Endothelial cell of umbilical vein (primary cell): Measurements from ENCODE around the gene XPOT. TPM values are rescaled to one million over a fixed set of nuclear protein-coding genes. Genes with fewer than 3 reads are reported as not detected.

Experiments
- BruUV-seq: library from RNA; stranded (reverse); fragments of 400-500 nt; replicated peaks from 2 replicates; lab custom pipeline; 2021; lab: Mats Ljungman, UMichigan
- CTCF ChIA-PET: fragments of 300-600, 350-600 bp; sonication (Branson Sonifier 250); formaldehyde crosslinking; loops from one replicate; lab custom pipeline; 2021; ENCODE audit warnings: antibody characterized with exemption, inconsistent platforms; lab: Charles Lee
- POLR2A ChIA-PET: fragments of 300-600, 350-600 bp; sonication (Branson Sonifier 250); formaldehyde crosslinking; loops from one replicate; lab custom pipeline; 2021; ENCODE audit warnings: antibody characterized with exemption, inconsistent platforms; lab: Charles Lee
- DNase-seq: peaks from one replicate; pipeline ENCODE4 v3.0.0-alpha.2; 2011; ENCODE audit warnings: low read depth, low spot score
- FAIRE-seq: peaks from 2 replicates; lab custom pipeline; 2011; peaks lifted over from hg19 to GRCh38; lab: Jason Lieb, UNC
- H2AFZ ChIP-seq: 2 replicates; pipeline ENCODE4 v1.6.0; 2012; ENCODE audit warnings: low read depth, low read length, control low read depth, inconsistent platforms
- H3K27ac ChIP-seq: 2 replicates; pipeline ENCODE4 v1.5.1; 2011; ENCODE audit warnings: low read depth, mild to moderate bottlenecking, control low read depth, low read length, moderate library complexity; ENCODE audit not compliant: insufficient read depth
- H3K27me3 ChIP-seq, 2 experiments: 2 replicates each; pipeline versions ENCODE4 v1.6.0 to v1.6.1; 2011; ENCODE audit warnings: low read length in 2 of 2, mixed read lengths in 1 of 2; ENCODE audit not compliant: control insufficient read depth in 2 of 2, insufficient read depth in 2 of 2
- H3K36me3 ChIP-seq, 2 experiments: 2 replicates in 1 of 2; 3 replicates in 1 of 2; pipeline ENCODE4 v1.5.1; 2011; ENCODE audit warnings: low read length in 2 of 2, mild to moderate bottlenecking in 1 of 2, moderate library complexity in 1 of 2; ENCODE audit not compliant: control insufficient read depth in 2 of 2, insufficient read depth in 2 of 2; ENCODE audit errors: extremely low read depth in 1 of 2
- H3K4me1 ChIP-seq: 3 replicates; pipeline ENCODE4 v1.5.1; 2011; ENCODE audit warnings: mild to moderate bottlenecking, low read length; ENCODE audit not compliant: control insufficient read depth, insufficient read depth; ENCODE audit errors: extremely low read depth
- H3K4me2 ChIP-seq: 2 replicates; pipeline ENCODE4 v1.6.1; 2011; ENCODE audit warnings: low read length, control low read depth, mixed read lengths; ENCODE audit not compliant: insufficient read depth
- H3K4me3 ChIP-seq, 3 experiments: fragments of 200-600 bp in 1 of 3; sonication (generic), shearing (Covaris generic) in 1 of 3; replicated peaks in 1 of 3; 2 replicates each; pipeline ENCODE4 v1.5.1; 2011 to 2016; ENCODE audit warnings: control low read depth in 3 of 3, low read length in 3 of 3, mild to moderate bottlenecking in 2 of 3, inconsistent platforms in 1 of 3, low read depth in 1 of 3, moderate library complexity in 1 of 3; ENCODE audit not compliant: insufficient read depth in 1 of 3
- H3K79me2 ChIP-seq: 2 replicates; pipeline ENCODE4 v1.6.0; 2012; ENCODE audit warnings: low read length, inconsistent platforms; ENCODE audit not compliant: control insufficient read depth, insufficient read depth
- H3K9ac ChIP-seq: replicated peaks from 2 replicates; pipeline ENCODE3; 2011; ENCODE audit warnings: low read length, control low read depth; ENCODE audit not compliant: insufficient read depth; ENCODE audit errors: extremely low read depth
- H3K9me1 ChIP-seq: replicated peaks from 3 replicates; pipeline ENCODE4 v1.6.0; 2011; ENCODE audit warnings: mild to moderate bottlenecking, low read length; ENCODE audit not compliant: control insufficient read depth, insufficient read depth; ENCODE audit errors: extremely low read depth
- H3K9me3 ChIP-seq: replicated peaks from 2 replicates; pipeline ENCODE4 v1.5.1; 2012; ENCODE audit warnings: low read length, inconsistent platforms; ENCODE audit not compliant: control insufficient read depth, insufficient read depth
- H4K20me1 ChIP-seq: replicated peaks from 2 replicates; pipeline ENCODE3; 2011; ENCODE audit warnings: mild to moderate bottlenecking, low read length; ENCODE audit not compliant: control insufficient read depth, insufficient read depth; ENCODE audit errors: extremely low read depth
- POLR2A ChIP-seq: IDR thresholded peaks from 2 replicates; pipeline ENCODE4 v1.6.1; 2012; ENCODE audit warnings: low read depth, mild to moderate bottlenecking, control low read depth, low read length
- POLR2AphosphoS5 ChIP-seq: IDR thresholded peaks from 2 replicates; pipeline ENCODE4 v1.6.1; 2012; ENCODE audit warnings: low read depth, mild to moderate bottlenecking, control low read depth, low read length, moderate library complexity; ENCODE audit not compliant: insufficient read depth
- dilution Hi-C: fragments of 300-500 bp; cut with MboI; formaldehyde crosslinking; loops from one replicate; pipeline ENCODE4 v1.15.0; 2019; ENCODE audit warnings: low sequenced_read_pairs; ENCODE audit not compliant: extremely low pct_ligation_motif_present
- intact Hi-C: fragments of 100-400 bp; cut with micrococcal nuclease; formaldehyde crosslinking; loops from one replicate; pipeline ENCODE4 v1.10.0; 2022
- polyA plus RNA-seq, 4 experiments: library from polyadenylated mRNA; depleted of rRNA in 3 of 4; stranded (reverse) in 3 of 4; unstranded in 1 of 4; fragments of >200 nt; gene quantifications; 2 replicates each; pipeline versions ENCODE4 v1.2.1 to v1.2.3, GENCODE V29; 2011 to 2012; ENCODE audit warnings: missing spikeins in 1 of 4
- total RNA-seq: library from RNA; stranded (reverse); gene quantifications from 2 replicates; pipeline ENCODE4 v1.2.3, GENCODE V29; 2021
- TF ChIP-seq, protein P1 (sequence below): IDR thresholded peaks from 2 replicates; pipeline ENCODE4 v1.6.1; 2011; ENCODE audit not compliant: insufficient read depth, insufficient read length
- TF ChIP-seq, protein P2 (sequence below), 2 donors: IDR thresholded peaks; 1 replicate in 1 of 2; 2 replicates in 1 of 2; pipeline ENCODE4 v1.5.1; 2011; ENCODE audit warnings: low read length in 2 of 2, mild to moderate bottlenecking in 2 of 2, moderate library complexity in 2 of 2, control low read depth in 1 of 2, inconsistent platforms in 1 of 2, low read depth in 1 of 2; ENCODE audit not compliant: insufficient read depth in 1 of 2; ENCODE audit errors: extremely low read depth in 1 of 2

The XPOT gene
- total and polyA plus RNA-seq, 2 donors (not counting 3 experiments of a cell fraction or from before 2014, with no cell fraction given), result 21.9 to 88.9 TPM

DNA sequence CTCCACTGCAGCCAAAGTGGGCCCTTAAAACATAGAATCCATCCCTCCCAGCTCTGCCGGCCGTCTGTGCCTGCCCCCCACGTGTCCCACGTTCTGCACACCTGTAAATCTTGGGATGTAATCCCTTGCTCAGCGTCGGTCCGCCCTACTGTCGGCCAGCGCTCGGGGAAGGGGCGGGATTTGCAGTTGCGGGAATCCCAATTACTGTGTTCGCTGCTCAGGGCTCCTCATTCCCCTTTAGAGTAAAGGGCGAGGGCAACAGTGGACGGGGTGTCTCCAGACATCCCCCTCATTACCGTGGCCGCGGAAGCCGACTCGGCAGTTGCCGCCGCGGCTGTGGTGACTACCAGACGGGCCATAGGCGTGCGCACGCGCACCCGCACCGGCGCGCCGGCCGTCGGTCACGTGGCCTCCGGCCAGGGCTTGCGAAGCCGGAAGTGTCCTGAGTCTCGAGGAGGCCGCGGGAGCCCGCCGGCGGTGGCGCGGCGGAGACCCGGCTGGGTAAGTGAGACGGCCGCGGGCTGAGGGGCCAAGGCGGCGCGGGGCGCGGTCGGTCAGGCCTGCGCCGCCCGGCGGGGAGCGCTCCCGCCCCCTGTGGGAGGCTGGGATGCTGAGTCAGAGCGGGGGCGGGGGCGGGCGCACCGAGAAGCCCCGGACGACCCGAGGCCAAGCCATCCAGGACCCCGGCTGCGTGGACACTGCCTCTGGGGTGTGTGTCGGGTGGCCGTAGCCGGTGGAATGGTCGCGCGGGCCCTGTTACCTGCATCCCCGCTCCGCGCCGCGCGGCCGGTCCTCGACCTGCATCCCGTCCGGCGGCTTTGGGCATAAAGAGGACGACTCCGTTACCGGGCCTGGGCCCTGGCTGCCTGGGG, 47.7 kb downstream of the XPOT start, which contains the start of gene TBK1:
Gene TBK1 (plus strand): TSS at position 434 of the 872 bp plus-strand sequence. CDS start 3,751 bp downstream, outside the sequence.
- TF ChIP-seq, protein P1, sequence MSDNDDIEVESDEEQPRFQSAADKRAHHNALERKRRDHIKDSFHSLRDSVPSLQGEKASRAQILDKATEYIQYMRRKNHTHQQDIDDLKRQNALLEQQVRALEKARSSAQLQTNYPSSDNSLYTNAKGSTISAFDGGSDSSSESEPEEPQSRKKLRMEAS, result peak; percentile 92
- TF ChIP-seq, protein P2, sequence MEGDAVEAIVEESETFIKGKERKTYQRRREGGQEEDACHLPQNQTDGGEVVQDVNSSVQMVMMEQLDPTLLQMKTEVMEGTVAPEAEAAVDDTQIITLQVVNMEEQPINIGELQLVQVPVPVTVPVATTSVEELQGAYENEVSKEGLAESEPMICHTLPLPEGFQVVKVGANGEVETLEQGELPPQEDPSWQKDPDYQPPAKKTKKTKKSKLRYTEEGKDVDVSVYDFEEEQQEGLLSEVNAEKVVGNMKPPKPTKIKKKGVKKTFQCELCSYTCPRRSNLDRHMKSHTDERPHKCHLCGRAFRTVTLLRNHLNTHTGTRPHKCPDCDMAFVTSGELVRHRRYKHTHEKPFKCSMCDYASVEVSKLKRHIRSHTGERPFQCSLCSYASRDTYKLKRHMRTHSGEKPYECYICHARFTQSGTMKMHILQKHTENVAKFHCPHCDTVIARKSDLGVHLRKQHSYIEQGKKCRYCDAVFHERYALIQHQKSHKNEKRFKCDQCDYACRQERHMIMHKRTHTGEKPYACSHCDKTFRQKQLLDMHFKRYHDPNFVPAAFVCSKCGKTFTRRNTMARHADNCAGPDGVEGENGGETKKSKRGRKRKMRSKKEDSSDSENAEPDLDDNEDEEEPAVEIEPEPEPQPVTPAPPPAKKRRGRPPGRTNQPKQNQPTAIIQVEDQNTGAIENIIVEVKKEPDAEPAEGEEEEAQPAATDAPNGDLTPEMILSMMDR (IDR thresholded peaks at IDR 0.05; ENCODE audit: extremely low read depth in 1 of 2, insufficient read depth in 1 of 2, low read depth in 1 of 2, low read length in 2 of 2), result no peak
- peak; percentile 85 for TF ChIP-seq POLR2AphosphoS5
- peak; percentile 82 for TF ChIP-seq POLR2A
- Histone ChIP-seq H4K20me1 (no peaks in the 10 kb centered on the region), H3K27ac (peak within 1 kb of the TSS; percentile 97), H3K9ac (peak within 1 kb of the TSS; percentile 97), H3K27me3 (no peaks in the 10 kb centered on the region), H3K4me3 (peak within 1 kb of the TSS; percentile 39 to 100 (median 83)), H3K36me3 (peaks cover 0 to 2% of the 10 kb centered on the region in 2 experiments), H2AFZ (peak within 1 kb of the TSS; percentile 79), H3K4me1 (peaks cover 18% of the 10 kb centered on the region), H3K9me3 (no peaks in the 10 kb centered on the region), H3K79me2 (peaks cover 42% of the 10 kb centered on the region), H3K4me2 (peak within 1 kb of the TSS; percentile 92), H3K9me1 (no peaks in the 10 kb centered on the region)
- intact Hi-C loops, result loop anchor here (2.0 to 5.0 kb wide), 2 partner anchors 47 to 160 kb away; partner anchors contain the start of genes RASSF3 and XPOT
- peak; percentile 91 for DNase-seq
- dilution Hi-C loops, result no loop called here
- BruUV-seq, result no TSS peak
- ChIA-PET POLR2A (no interaction called here), CTCF (no interaction called here)
- peak; percentile 46 for FAIRE-seq
